Measurements from ENCODE around the gene ADH4.
"Not testable (repeated sequence)": the region's sequence is repeated elsewhere in the genome, so short reads cannot be mapped to it uniquely, and the experiment has no call there.

ADH4 gene

DNA sequence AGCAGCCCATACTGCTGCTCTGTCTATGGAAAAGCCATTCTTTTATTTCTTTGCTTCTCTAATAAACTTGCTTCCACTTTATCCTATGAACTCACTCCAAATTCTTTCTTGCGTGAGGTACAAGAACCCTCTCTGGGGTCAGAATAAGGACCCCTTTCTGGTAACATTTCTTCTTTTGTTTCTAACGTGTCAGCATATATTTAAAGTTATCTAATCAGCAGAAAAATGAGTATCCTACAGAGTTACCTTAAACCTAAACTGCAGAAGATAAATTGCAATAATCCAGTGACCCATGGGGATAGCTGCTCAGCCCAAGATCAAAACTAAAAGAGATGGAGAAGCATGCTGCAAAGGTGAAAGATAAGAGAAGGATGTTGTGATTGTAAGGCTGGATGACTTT is 59.5 kb downstream of the ADH4 start:
- no peak for ATAC-seq
- no peak for TF ChIP-seq CSDC2 (CRISPR knock-in tag; IDR thresholded peaks at IDR 0.05)
- TF ChIP-seq, protein P1, sequence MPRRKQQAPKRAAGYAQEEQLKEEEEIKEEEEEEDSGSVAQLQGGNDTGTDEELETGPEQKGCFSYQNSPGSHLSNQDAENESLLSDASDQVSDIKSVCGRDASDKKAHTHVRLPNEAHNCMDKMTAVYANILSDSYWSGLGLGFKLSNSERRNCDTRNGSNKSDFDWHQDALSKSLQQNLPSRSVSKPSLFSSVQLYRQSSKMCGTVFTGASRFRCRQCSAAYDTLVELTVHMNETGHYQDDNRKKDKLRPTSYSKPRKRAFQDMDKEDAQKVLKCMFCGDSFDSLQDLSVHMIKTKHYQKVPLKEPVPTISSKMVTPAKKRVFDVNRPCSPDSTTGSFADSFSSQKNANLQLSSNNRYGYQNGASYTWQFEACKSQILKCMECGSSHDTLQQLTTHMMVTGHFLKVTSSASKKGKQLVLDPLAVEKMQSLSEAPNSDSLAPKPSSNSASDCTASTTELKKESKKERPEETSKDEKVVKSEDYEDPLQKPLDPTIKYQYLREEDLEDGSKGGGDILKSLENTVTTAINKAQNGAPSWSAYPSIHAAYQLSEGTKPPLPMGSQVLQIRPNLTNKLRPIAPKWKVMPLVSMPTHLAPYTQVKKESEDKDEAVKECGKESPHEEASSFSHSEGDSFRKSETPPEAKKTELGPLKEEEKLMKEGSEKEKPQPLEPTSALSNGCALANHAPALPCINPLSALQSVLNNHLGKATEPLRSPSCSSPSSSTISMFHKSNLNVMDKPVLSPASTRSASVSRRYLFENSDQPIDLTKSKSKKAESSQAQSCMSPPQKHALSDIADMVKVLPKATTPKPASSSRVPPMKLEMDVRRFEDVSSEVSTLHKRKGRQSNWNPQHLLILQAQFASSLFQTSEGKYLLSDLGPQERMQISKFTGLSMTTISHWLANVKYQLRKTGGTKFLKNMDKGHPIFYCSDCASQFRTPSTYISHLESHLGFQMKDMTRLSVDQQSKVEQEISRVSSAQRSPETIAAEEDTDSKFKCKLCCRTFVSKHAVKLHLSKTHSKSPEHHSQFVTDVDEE (CRISPR knock-in tag; IDR thresholded peaks at IDR 0.05) = no peak
- TF ChIP-seq PPARA (CRISPR knock-in tag; IDR thresholded peaks at IDR 0.05; ENCODE audit: borderline replicate concordance) = no peak
- TF ChIP-seq TOX (CRISPR knock-in tag; IDR thresholded peaks at IDR 0.05; ENCODE audit: borderline replicate concordance) = no peak
- TF ChIP-seq ZFP30 (CRISPR knock-in tag; IDR thresholded peaks at IDR 0.05) = no peak
- no peak for TF ChIP-seq ESRRG (CRISPR knock-in tag; IDR thresholded peaks at IDR 0.05)
- no peak for TF ChIP-seq ISL1 (CRISPR knock-in tag; IDR thresholded peaks at IDR 0.05)
- TF ChIP-seq OSR1 (CRISPR knock-in tag; IDR thresholded peaks at IDR 0.05) = no peak
- TF ChIP-seq, protein P2, sequence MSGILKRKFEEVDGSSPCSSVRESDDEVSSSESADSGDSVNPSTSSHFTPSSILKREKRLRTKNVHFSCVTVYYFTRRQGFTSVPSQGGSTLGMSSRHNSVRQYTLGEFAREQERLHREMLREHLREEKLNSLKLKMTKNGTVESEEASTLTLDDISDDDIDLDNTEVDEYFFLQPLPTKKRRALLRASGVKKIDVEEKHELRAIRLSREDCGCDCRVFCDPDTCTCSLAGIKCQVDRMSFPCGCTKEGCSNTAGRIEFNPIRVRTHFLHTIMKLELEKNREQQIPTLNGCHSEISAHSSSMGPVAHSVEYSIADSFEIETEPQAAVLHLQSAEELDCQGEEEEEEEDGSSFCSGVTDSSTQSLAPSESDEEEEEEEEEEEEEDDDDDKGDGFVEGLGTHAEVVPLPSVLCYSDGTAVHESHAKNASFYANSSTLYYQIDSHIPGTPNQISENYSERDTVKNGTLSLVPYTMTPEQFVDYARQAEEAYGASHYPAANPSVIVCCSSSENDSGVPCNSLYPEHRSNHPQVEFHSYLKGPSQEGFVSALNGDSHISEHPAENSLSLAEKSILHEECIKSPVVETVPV (CRISPR knock-in tag; IDR thresholded peaks at IDR 0.05) = no peak
- TF ChIP-seq, protein P3, sequence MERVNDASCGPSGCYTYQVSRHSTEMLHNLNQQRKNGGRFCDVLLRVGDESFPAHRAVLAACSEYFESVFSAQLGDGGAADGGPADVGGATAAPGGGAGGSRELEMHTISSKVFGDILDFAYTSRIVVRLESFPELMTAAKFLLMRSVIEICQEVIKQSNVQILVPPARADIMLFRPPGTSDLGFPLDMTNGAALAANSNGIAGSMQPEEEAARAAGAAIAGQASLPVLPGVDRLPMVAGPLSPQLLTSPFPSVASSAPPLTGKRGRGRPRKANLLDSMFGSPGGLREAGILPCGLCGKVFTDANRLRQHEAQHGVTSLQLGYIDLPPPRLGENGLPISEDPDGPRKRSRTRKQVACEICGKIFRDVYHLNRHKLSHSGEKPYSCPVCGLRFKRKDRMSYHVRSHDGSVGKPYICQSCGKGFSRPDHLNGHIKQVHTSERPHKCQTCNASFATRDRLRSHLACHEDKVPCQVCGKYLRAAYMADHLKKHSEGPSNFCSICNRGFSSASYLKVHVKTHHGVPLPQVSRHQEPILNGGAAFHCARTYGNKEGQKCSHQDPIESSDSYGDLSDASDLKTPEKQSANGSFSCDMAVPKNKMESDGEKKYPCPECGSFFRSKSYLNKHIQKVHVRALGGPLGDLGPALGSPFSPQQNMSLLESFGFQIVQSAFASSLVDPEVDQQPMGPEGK (CRISPR knock-in tag; IDR thresholded peaks at IDR 0.05; ENCODE audit: borderline replicate concordance) = no peak
- no peak for TF ChIP-seq TCF4 (CRISPR knock-in tag; IDR thresholded peaks at IDR 0.05; ENCODE audit: borderline replicate concordance)

DNA sequence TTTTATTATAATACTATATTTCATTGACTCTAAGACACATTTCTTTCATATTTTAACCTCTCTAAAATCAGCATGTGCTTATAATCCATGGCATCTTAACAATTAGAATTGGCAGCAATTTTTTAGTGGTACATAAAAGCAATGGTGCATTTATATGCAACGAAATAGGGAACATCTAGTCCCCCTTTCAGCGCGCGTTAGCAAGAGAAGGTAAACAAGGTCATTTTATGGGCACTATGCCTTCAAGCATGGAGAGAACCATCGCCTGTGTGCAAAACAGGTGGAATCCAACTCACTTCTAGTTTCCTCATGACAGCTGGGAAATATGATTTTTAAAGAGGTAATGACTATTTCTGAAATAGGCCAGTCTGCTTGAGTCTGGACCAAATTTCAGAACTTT is 61.9 kb downstream of the ADH4 start:
- ATAC-seq = no peak
- TF ChIP-seq OSR1 (CRISPR knock-in tag; IDR thresholded peaks at IDR 0.05) (no peak), ISL1 (CRISPR knock-in tag; IDR thresholded peaks at IDR 0.05) (no peak), BACH2 (CRISPR knock-in tag; IDR thresholded peaks at IDR 0.05; ENCODE audit: borderline replicate concordance) (no peak), ZC3H10 (CRISPR knock-in tag; IDR thresholded peaks at IDR 0.05) (no peak), CSDC2 (CRISPR knock-in tag; IDR thresholded peaks at IDR 0.05) (no peak), ESRRG (CRISPR knock-in tag; IDR thresholded peaks at IDR 0.05) (no peak), GLIS3 (CRISPR knock-in tag; IDR thresholded peaks at IDR 0.05) (no peak)
- TF ChIP-seq, protein P4, sequence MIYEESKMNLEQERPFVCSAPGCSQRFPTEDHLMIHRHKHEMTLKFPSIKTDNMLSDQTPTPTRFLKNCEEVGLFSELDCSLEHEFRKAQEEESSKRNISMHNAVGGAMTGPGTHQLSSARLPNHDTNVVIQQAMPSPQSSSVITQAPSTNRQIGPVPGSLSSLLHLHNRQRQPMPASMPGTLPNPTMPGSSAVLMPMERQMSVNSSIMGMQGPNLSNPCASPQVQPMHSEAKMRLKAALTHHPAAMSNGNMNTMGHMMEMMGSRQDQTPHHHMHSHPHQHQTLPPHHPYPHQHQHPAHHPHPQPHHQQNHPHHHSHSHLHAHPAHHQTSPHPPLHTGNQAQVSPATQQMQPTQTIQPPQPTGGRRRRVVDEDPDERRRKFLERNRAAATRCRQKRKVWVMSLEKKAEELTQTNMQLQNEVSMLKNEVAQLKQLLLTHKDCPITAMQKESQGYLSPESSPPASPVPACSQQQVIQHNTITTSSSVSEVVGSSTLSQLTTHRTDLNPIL (CRISPR knock-in tag; IDR thresholded peaks at IDR 0.05; ENCODE audit: low read depth) = no peak
- TF ChIP-seq, protein P3 (CRISPR knock-in tag; IDR thresholded peaks at IDR 0.05; ENCODE audit: borderline replicate concordance) = no peak
- TF ChIP-seq, protein P1 (CRISPR knock-in tag; IDR thresholded peaks at IDR 0.05) = no peak

DNA sequence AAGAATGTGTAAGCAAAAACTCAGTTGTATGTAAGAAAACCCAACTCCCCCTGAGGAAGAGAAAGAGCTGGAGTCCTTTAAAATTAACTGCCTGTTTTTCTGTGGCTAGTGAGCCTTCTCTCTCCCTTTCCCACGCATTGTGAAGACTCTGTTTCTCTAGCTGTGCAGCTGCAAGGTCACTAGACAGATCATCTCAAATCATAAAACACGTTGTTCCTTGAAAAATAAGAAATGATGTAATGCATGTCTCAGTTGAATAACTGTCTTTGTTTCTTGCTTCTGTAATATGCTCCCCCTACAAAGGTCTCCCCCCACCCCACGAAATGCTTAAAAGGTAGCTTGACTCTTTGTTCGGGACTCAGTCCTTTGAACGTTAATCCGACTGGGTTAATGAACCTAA is 63.2 kb downstream of the ADH4 start:
- ATAC-seq = not testable (repeated sequence)

All from SK-N-SH treated with all-trans-retinoic acid at 6 μM for 48 hours (cell line).